Activated naive CD8-positive, alpha-beta T cell treated with anti-CD3 and anti-CD28 coated beads for 36 hours (primary cell): ENCODE data around the gene ETV5. TPM values are rescaled to one million over a fixed set of nuclear protein-coding genes. Genes with fewer than 3 reads are reported as not detected.
"Not testable (repeated sequence)": the region's sequence is repeated elsewhere in the genome, so short reads cannot be mapped to it uniquely, and the experiment has no call there.

Experiments
- DNase-seq: peaks from one replicate; pipeline ENCODE4 v3.0.0; 2021
- H3K27ac Mint-ChIP-seq: one replicate; pipeline ENCODE4 v1.8.0; 2022; ENCODE audit warnings: mild to moderate bottlenecking, moderate library complexity, mixed read lengths
- H3K27me3 Mint-ChIP-seq: one replicate; pipeline ENCODE4 v1.8.0; 2022; ENCODE audit warnings: mild to moderate bottlenecking, mixed read lengths
- H3K36me3 Mint-ChIP-seq: one replicate; pipeline ENCODE4 v1.8.0; 2021; ENCODE audit warnings: mild to moderate bottlenecking, mixed read lengths
- H3K4me1 Mint-ChIP-seq: one replicate; pipeline ENCODE4 v1.8.0; 2021; ENCODE audit warnings: mixed read lengths
- H3K4me3 Mint-ChIP-seq: one replicate; pipeline ENCODE4 v1.8.0; 2022; ENCODE audit warnings: mild to moderate bottlenecking, moderate library complexity, mixed read lengths
- H3K9me3 Mint-ChIP-seq: one replicate; pipeline ENCODE4 v1.8.0; 2022; ENCODE audit warnings: mixed read lengths
- total RNA-seq, 2 experiments: library from RNA; stranded (reverse); gene quantifications; one replicate each; pipeline ENCODE4 v1.2.3, GENCODE V29; 2021

The ETV5 gene
- total RNA-seq, 2 experiments from 2014 or later = 1.0 to 1.2 TPM

- Mint-ChIP-seq H3K4me3 (no peak overlapping the region), H3K9me3 (no peaks in the 10 kb centered on the region), H3K4me1 (no peaks in the 10 kb centered on the region), H3K36me3 (no peaks in the 10 kb centered on the region), H3K27ac (no peak overlapping the region), H3K27me3 (peaks cover 25% of the 10 kb centered on the region)
- DNase-seq = no peak
Measured at GRCh38 chr3:186046838-186047237, 62.1 kb downstream of the ETV5 start.

GRCh38 chr3:186044968-186045367 lies 63.9 kb downstream of the ETV5 start:
- Mint-ChIP-seq H3K4me3 (no peak overlapping the region), H3K36me3 (no peaks in the 10 kb centered on the region), H3K27me3 (peaks cover 22% of the 10 kb centered on the region), H3K9me3 (no peaks in the 10 kb centered on the region), H3K4me1 (no peaks in the 10 kb centered on the region), H3K27ac (no peak overlapping the region)
- DNase-seq = no peak

- H3K4me1 Mint-ChIP-seq = no peaks in the 10 kb centered on the region
- H3K36me3 Mint-ChIP-seq = no peaks in the 10 kb centered on the region
- no peak overlapping the region for H3K27ac Mint-ChIP-seq
- H3K4me3 Mint-ChIP-seq = no peak overlapping the region
- peaks cover 22% of the 10 kb centered on the region for H3K27me3 Mint-ChIP-seq
- DNase-seq = no peak
- no peaks in the 10 kb centered on the region for H3K9me3 Mint-ChIP-seq
Measured at GRCh38 chr3:186044427-186044826, 64.5 kb downstream of the ETV5 start.

GRCh38 chr3:186042521-186043202 lies 66.2 kb downstream of the ETV5 start:
- Mint-ChIP-seq H3K9me3 (peaks cover 6% of the 10 kb centered on the region), H3K4me1 (no peaks in the 10 kb centered on the region), H3K4me3 (no peak overlapping the region), H3K27me3 (peaks cover 23% of the 10 kb centered on the region), H3K27ac (no peak overlapping the region), H3K36me3 (no peaks in the 10 kb centered on the region)
- no peak for DNase-seq

GRCh38 chr3:186042036-186042435 lies 66.9 kb downstream of the ETV5 start:
- no peak for DNase-seq
- Mint-ChIP-seq H3K4me3 (no peak overlapping the region), H3K4me1 (no peaks in the 10 kb centered on the region), H3K27me3 (peaks cover 23% of the 10 kb centered on the region), H3K9me3 (peaks cover 6% of the 10 kb centered on the region), H3K36me3 (no peaks in the 10 kb centered on the region), H3K27ac (no peak overlapping the region)

GRCh38 chr3:186038360-186038759 lies 70.5 kb downstream of the ETV5 start:
- Mint-ChIP-seq H3K27ac (no peak overlapping the region), H3K9me3 (peaks cover 6% of the 10 kb centered on the region), H3K27me3 (peaks cover 16% of the 10 kb centered on the region), H3K4me3 (no peak overlapping the region), H3K36me3 (no peaks in the 10 kb centered on the region), H3K4me1 (no peaks in the 10 kb centered on the region)
- DNase-seq = no peak

GRCh38 chr3:186035277-186035676 lies 73.6 kb downstream of the ETV5 start:
- H3K9me3 Mint-ChIP-seq = peaks cover 6% of the 10 kb centered on the region
- no peak overlapping the region for H3K27ac Mint-ChIP-seq
- no peaks in the 10 kb centered on the region for H3K36me3 Mint-ChIP-seq
- no peak overlapping the region for H3K4me3 Mint-ChIP-seq
- DNase-seq = no peak
- H3K27me3 Mint-ChIP-seq = peaks cover 27% of the 10 kb centered on the region
- no peaks in the 10 kb centered on the region for H3K4me1 Mint-ChIP-seq

- Mint-ChIP-seq H3K4me1 (no peaks in the 10 kb centered on the region), H3K4me3 (no peak overlapping the region), H3K27me3 (peaks cover 30% of the 10 kb centered on the region), H3K36me3 (no peaks in the 10 kb centered on the region), H3K27ac (no peak overlapping the region), H3K9me3 (no peaks in the 10 kb centered on the region)
- no peak for DNase-seq
Measured at GRCh38 chr3:186032321-186032720, 76.6 kb downstream of the ETV5 start.

GRCh38 chr3:186025993-186026392 lies 82.9 kb downstream of the ETV5 start:
- not testable (repeated sequence) for H3K4me1 Mint-ChIP-seq, H3K9me3 Mint-ChIP-seq, H3K27ac Mint-ChIP-seq, H3K36me3 Mint-ChIP-seq, DNase-seq, H3K4me3 Mint-ChIP-seq
- peaks cover 34% of the 10 kb centered on the region for H3K27me3 Mint-ChIP-seq

GRCh38 chr3:186025161-186025560 lies 83.7 kb downstream of the ETV5 start:
- Mint-ChIP-seq H3K27me3 (peaks cover 29% of the 10 kb centered on the region), H3K9me3 (no peaks in the 10 kb centered on the region), H3K4me3 (no peak overlapping the region), H3K36me3 (no peaks in the 10 kb centered on the region), H3K27ac (no peak overlapping the region), H3K4me1 (peaks cover 9% of the 10 kb centered on the region)
- DNase-seq = peak; percentile 44

- Mint-ChIP-seq H3K36me3 (no peaks in the 10 kb centered on the region), H3K27ac (no peak overlapping the region), H3K4me1 (peaks cover 9% of the 10 kb centered on the region), H3K4me3 (no peak overlapping the region), H3K9me3 (no peaks in the 10 kb centered on the region), H3K27me3 (peaks cover 27% of the 10 kb centered on the region)
- DNase-seq = no peak
Measured at GRCh38 chr3:186024210-186024609, 84.7 kb downstream of the ETV5 start.

- no peak for DNase-seq
- Mint-ChIP-seq H3K27ac (no peak overlapping the region), H3K9me3 (no peaks in the 10 kb centered on the region), H3K4me3 (no peak overlapping the region), H3K4me1 (peaks cover 9% of the 10 kb centered on the region), H3K36me3 (no peaks in the 10 kb centered on the region), H3K27me3 (peaks cover 25% of the 10 kb centered on the region)
Measured at GRCh38 chr3:186022931-186023330, 86.0 kb downstream of the ETV5 start.

GRCh38 chr3:186021673-186022362 lies 87.1 kb downstream of the ETV5 start:
- DNase-seq = no peak
- H3K27ac Mint-ChIP-seq = no peak overlapping the region
- H3K36me3 Mint-ChIP-seq = no peaks in the 10 kb centered on the region
- H3K4me1 Mint-ChIP-seq = peaks cover 9% of the 10 kb centered on the region
- H3K4me3 Mint-ChIP-seq = no peak overlapping the region
- no peaks in the 10 kb centered on the region for H3K9me3 Mint-ChIP-seq
- H3K27me3 Mint-ChIP-seq = peaks cover 22% of the 10 kb centered on the region

GRCh38 chr3:186021250-186021649 lies 87.6 kb downstream of the ETV5 start:
- H3K27ac Mint-ChIP-seq, H3K9me3 Mint-ChIP-seq, H3K4me1 Mint-ChIP-seq, DNase-seq, H3K36me3 Mint-ChIP-seq, H3K4me3 Mint-ChIP-seq: not testable (repeated sequence)
- H3K27me3 Mint-ChIP-seq = peaks cover 20% of the 10 kb centered on the region

GRCh38 chr3:186019288-186019687 lies 89.6 kb downstream of the ETV5 start:
- not testable (repeated sequence) for H3K4me3 Mint-ChIP-seq, H3K4me1 Mint-ChIP-seq, H3K27ac Mint-ChIP-seq, H3K36me3 Mint-ChIP-seq, H3K9me3 Mint-ChIP-seq, DNase-seq
- peaks cover 14% of the 10 kb centered on the region for H3K27me3 Mint-ChIP-seq

GRCh38 chr3:186014866-186015265 lies 94.0 kb downstream of the ETV5 start:
- peaks cover 2% of the 10 kb centered on the region for H3K9me3 Mint-ChIP-seq

More at GRCh38 chr3:186014866-186015265, 94.0 kb downstream of the ETV5 start:
- no peak overlapping the region for H3K4me3 Mint-ChIP-seq
- no peak overlapping the region for H3K27ac Mint-ChIP-seq
- no peaks in the 10 kb centered on the region for H3K36me3 Mint-ChIP-seq
- H3K4me1 Mint-ChIP-seq = no peaks in the 10 kb centered on the region
- peaks cover 20% of the 10 kb centered on the region for H3K27me3 Mint-ChIP-seq
- no peak for DNase-seq
